DMS53 (cell line): ENCODE measurements around the gene PHF21B.
A peak's percentile ranks its signal among the peaks of the same experiment; 100 is the strongest.

Source experiments
- DNase-seq: peaks from one replicate; lab custom pipeline; 2025; lab: John Stamatoyannopoulos, UW

The PHF21B gene

DNA sequence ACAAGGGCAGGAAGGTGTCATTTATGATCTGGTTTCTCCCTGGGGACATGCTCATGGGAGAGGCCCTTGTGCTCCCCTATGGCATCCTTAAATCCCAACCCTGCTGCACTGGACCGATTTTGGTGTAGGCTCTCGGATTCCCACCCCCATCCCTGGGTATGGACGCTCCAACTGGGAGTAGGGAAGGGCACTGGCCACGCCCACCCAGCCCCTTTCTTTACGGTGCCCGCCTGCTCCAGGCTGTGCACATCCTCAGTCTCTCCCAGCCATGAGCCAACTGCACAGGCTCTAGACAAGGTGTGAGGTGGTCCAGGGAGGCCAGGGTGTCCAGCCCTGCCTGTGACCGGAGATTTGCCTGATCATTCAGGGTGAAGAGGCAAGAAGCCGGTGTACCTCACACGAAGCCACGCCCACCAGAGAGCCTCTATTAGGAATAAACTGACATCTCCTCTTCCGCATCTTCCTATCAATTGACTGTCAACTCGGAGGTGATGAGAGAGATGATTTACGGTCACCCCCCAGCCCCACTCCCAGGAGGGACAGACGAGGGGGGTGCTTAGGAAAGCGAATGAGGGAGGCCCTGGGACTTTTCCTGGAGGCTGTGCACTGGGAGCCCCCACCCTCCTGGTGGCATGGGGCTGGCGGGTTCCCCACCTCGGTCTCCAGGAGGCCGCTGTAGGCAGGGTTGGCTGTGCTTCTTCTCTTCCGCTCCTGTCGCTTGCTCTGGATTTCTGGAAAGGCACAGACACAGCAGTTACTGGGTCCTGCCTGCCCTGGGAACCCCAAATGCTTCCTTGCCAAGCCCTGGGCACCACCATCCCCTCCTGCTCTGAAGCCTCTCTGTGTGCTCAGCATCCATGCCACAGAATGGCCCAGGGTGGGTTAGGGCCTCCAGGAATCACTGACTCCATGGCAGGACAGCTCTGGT lies 116.7 kb downstream of the PHF21B start:
- no peak for DNase-seq

DNA sequence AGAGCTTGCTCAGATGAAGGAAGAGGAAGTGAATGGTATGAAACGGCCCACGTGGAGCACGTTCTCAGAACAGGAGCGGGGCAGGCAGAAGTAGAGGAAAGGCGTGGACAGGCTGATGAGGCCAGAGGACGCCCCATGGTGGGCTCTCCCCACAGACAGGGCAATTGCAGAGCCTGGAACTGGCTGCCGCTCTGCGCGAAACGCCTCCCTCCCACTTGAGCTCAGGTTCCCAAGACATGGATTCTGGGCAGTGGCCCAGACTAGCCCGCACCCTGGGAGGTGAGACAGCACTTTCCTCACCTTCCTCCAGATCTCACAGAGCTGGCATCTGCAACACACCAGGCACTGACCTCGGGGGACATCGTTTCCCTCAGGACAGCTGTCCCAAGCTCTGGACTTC lies 117.6 kb downstream of the PHF21B start:
- DNase-seq = no peak

- DNase-seq = no peak
Measured at GRCh38 chr22:44891791-44892190, 118.0 kb downstream of the PHF21B start.

DNA sequence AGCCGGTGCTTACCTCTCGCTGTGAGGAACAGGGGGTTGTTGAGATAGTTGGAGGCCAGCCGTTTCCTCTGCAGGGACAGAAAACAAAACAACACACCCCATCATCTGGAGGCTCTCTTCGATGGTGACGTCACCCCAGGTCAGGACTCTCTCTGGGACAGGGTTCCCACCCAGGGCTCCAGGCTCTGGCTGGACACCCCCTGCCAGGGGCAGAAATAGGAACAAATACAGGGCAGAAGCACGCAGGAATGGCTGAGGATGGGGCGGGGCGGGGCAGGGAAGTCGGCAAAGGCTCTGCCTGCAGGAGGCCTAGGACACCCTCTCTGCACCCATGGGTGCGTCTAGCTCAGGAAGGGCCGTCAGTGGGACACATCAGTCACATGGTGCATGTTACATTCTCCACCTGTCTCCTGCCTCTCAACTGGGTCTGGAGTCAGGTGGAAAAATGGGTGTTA lies 118.5 kb downstream of the PHF21B start:
- DNase-seq = no peak

- no peak for DNase-seq
Measured at GRCh38 chr22:44890416-44891292, 119.2 kb downstream of the PHF21B start.

GRCh38 chr22:44889255-44889878 lies 120.4 kb downstream of the PHF21B start:
- peak; percentile 6 for DNase-seq

- DNase-seq = no peak
Measured at GRCh38 chr22:44888491-44889254, 121.1 kb downstream of the PHF21B start.

GRCh38 chr22:44887941-44888366 lies 121.9 kb downstream of the PHF21B start:
- DNase-seq = no peak

DNA sequence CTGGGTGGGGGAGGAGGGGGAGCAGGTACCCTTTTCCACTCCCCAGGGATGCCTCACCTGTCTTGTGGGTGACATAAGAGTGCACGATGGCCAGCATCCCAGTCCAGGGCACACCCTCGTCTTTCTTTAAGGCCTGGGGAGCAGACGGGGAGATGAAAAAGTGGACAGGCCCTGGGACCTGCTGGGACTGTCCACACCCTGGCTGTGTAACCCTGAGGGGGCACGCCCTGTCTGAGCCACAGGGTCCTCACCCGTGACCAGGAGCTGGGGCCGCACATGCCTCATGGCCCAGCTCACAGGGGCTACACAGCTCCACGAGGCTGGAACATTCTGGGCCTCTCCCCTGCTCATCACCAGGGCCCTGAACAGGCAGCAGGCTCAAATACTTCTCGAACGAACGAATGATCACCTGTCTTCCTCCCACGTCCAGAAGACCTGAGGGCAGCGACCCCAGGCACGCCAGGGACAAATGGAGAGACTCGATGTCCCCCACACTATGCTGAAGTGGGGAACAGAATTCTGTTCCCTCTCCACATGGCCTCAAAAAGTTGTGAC lies 123.9 kb downstream of the PHF21B start:
- DNase-seq = peak; percentile 51

- peak; percentile 97 for DNase-seq
Measured at GRCh38 chr22:44884968-44885805, 124.6 kb downstream of the PHF21B start.

GRCh38 chr22:44884562-44884961 lies 125.2 kb downstream of the PHF21B start:
- DNase-seq = no peak

- no peak for DNase-seq
Measured at GRCh38 chr22:44883011-44883421, 126.8 kb downstream of the PHF21B start.

DNA sequence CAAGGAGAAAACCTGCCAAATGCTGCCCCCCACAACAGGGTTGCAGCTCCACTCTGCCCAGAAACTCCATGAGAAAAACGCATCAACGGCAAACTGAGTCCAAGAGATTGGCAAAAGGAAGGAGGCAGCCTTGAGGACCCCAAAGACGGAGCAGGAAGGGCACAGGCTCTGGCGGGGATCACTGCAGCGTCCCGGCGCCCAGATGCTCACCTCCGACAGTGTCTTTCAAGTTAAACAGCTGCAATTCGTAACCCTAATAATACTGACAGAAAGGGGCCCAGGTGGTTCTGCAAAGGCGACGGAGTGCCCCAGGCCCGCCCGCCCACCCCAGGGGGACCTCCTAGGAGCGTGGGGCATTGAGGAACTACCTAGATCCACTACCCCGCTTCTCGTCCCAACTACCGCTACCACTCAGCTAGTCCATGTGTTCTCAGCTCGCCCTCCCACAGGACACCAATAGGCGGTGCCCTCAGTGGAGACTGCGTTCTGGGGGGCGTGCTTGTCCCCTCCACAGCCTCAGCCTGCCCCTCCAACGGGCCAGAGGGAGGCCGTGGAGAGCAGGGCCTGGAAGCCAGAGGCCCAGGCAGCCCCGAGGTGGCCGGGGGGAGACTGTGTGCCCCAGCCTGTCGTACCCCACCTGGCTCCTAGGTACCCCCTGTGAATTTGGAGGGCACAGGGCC lies 127.4 kb downstream of the PHF21B start:
- DNase-seq = no peak

- no peak for DNase-seq
Measured at GRCh38 chr22:44881624-44882023, 128.2 kb downstream of the PHF21B start.

GRCh38 chr22:44880610-44881290 lies 129.1 kb downstream of the PHF21B start:
- no peak for DNase-seq

DNA sequence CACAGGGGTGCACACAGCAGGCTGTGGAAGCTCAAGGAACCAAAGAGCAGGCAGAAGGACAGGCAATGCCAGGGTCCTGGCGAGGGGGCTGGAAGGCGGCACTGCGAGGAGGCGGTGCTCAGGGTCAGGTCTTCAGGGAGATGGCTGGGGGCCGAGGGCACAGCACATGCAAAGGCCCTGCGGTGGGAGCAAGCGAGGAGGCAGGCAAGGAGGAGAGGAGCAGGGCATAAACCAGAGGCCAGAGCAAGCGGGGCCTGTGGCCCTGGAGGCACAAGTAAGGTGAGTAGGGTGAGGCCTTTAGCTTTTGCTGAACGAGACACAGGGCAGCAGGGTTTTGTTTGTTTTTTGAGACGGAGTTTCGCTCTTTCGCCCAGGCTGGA lies 130.5 kb downstream of the PHF21B start:
- DNase-seq = no peak

DNA sequence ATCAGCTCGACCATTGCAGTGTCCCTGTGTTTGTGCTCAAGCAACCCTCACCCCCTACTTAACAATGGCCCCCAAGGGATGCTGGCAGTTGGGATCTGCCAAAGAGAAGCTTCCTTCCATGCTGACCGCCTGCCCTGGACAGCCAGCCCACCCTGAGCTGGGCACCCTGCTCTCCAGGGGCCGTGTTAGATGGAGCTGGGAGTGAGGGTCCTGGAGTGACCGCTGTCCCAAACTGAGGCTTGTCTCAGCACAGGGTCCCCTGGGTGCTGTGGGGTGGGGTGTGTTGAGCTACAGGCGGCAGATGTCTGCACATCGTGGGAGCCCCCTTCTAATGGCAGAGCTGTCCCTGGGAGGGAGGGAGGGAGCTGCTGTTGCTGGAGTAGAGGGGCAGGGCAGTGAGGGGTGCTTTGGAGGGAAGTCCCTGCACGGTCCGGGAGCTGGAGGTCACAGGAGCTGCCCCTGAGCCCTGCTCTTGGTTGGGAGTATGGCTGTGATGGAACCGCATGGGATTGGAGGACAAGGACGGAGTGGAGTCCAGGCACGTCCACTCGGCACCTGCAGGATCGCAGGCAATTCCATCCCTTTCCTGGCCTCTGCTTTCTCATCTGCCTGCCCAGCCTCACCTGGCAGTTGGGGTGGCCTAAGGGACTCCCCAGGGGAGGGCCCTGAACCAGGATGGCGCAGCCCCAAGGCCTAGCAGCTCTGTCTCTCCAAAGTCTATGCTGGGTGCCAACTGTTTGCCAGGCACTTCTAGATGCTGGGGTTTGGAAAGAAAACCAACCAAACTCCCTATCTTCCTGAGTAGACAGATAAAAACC lies 131.1 kb downstream of the PHF21B start:
- DNase-seq = no peak

DNA sequence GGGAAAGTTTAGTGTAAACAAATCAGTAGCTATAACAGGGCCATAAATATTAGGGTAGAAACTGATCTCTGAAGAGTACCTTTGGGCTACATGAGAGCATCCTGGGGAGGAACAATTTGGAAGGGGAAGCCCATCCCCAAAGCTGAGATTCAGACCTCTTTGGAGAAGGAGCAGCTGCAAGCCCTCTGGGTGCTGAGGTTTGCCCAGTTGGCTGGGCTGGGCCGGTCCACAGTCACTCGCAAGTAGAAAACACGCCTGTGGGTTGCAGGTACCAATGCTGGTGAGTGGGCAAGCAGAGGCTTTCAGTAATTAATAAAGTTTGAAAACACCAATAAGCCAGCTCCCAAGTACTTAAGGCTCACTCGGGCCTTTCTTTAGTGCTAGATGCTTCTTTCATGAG lies 132.9 kb downstream of the PHF21B start:
- DNase-seq = no peak
